ENCODE measurements around the gene PRSS12. TPM values are rescaled to one million over a fixed set of nuclear protein-coding genes. Genes with fewer than 3 reads are reported as not detected.

PRSS12 gene
- polyA plus RNA-seq, 1 donor, result 7.1 TPM

- no peak for DNase-seq
These were observed 7.3 kb upstream of the PRSS12 start for GRCh38 chr4:118360106-118360505.

- no peak for DNase-seq
These were observed 4.8 kb upstream of the PRSS12 start for GRCh38 chr4:118357601-118358000.

GRCh38 chr4:118356731-118357130, 3.9 kb upstream of the PRSS12 start:
- no peak for DNase-seq

GRCh38 chr4:118356111-118356510, 3.3 kb upstream of the PRSS12 start:
- no peak for DNase-seq

- no peak for DNase-seq
These were observed 2.1 kb upstream of the PRSS12 start for GRCh38 chr4:118354913-118355312.

GRCh38 chr4:118353534-118354030, 779 bp upstream of the PRSS12 start:
- no peak for DNase-seq

- no peak for DNase-seq
These were observed 664 bp downstream of the PRSS12 start for GRCh38 chr4:118351851-118352827.

- DNase-seq, result no peak
These were observed 1.8 kb downstream of the PRSS12 start for GRCh38 chr4:118350961-118351360.

- no peak for DNase-seq
These were observed 3.9 kb downstream of the PRSS12 start for GRCh38 chr4:118348886-118349285.

GRCh38 chr4:118346495-118346894, 6.3 kb downstream of the PRSS12 start:
- no peak for DNase-seq

GRCh38 chr4:118345813-118346212, 7.0 kb downstream of the PRSS12 start:
- no peak for DNase-seq

- DNase-seq, result no peak
These were observed 8.0 kb downstream of the PRSS12 start for GRCh38 chr4:118344801-118345200.

- DNase-seq, result no peak
These were observed 9.3 kb downstream of the PRSS12 start for GRCh38 chr4:118343501-118343900.

- DNase-seq, result no peak
These were observed 12.7 kb downstream of the PRSS12 start for GRCh38 chr4:118340109-118340508.

- no peak for DNase-seq
These were observed 13.6 kb downstream of the PRSS12 start for GRCh38 chr4:118338981-118339765.

- no peak for DNase-seq
These were observed 14.3 kb downstream of the PRSS12 start for GRCh38 chr4:118338518-118338917.

- no peak for DNase-seq
These were observed 14.8 kb downstream of the PRSS12 start for GRCh38 chr4:118337954-118338353.

GRCh38 chr4:118335774-118336173, 17.0 kb downstream of the PRSS12 start:
- no peak for DNase-seq

- no peak for DNase-seq
These were observed 17.5 kb downstream of the PRSS12 start for GRCh38 chr4:118335324-118335723.

GRCh38 chr4:118331352-118331751, 21.5 kb downstream of the PRSS12 start:
- no peak for DNase-seq

GRCh38 chr4:118329849-118330248, 23.0 kb downstream of the PRSS12 start:
- no peak for DNase-seq

GRCh38 chr4:118327554-118328241, 25.1 kb downstream of the PRSS12 start:
- peak; percentile 22 for DNase-seq

Measured in left kidney (tissue), 2 donors.